H9 (cell line): ENCODE results near the gene CCNJL. TPM values are rescaled to one million over a fixed set of nuclear protein-coding genes. Genes with fewer than 3 reads are reported as not detected.

ENCODE experiments used
- DNase-seq: peaks from one replicate; pipeline ENCODE4 v3.0.0-alpha.2; 2017
- H2AFZ ChIP-seq: one replicate; pipeline ENCODE4 v1.6.1; 2013; ENCODE audit warnings: mild to moderate bottlenecking, low read length, control low read depth, moderate library complexity
- H2AK5ac ChIP-seq: 2 replicates; pipeline ENCODE4 v1.6.1; 2013; ENCODE audit warnings: low read length, control low read depth, mixed read lengths; ENCODE audit not compliant: insufficient read length
- H2BK120ac ChIP-seq: one replicate; pipeline ENCODE4 v1.6.1; 2013; ENCODE audit warnings: low read depth, mild to moderate bottlenecking, low read length, control low read depth, inconsistent platforms; ENCODE audit not compliant: poor library complexity, severe bottlenecking
- H2BK12ac ChIP-seq: 2 replicates; pipeline ENCODE4 v1.6.1; 2013; ENCODE audit warnings: low read length, control low read depth, mixed read lengths, low read depth; ENCODE audit not compliant: insufficient read length
- H2BK15ac ChIP-seq: 2 replicates; pipeline ENCODE4 v1.6.1; 2013; ENCODE audit warnings: low read depth, low read length, control low read depth
- H2BK20ac ChIP-seq: one replicate; pipeline ENCODE4 v1.6.1; 2013; ENCODE audit warnings: low read depth, mild to moderate bottlenecking, low read length, control low read depth, inconsistent platforms; ENCODE audit not compliant: poor library complexity, severe bottlenecking
- H2BK5ac ChIP-seq: 2 replicates; pipeline ENCODE4 v1.6.1; 2013; ENCODE audit warnings: low read length, control low read depth, mixed read lengths; ENCODE audit not compliant: insufficient read length
- H3K14ac ChIP-seq: 2 replicates; pipeline ENCODE4 v1.6.1; 2013; ENCODE audit warnings: low read length, control low read depth; ENCODE audit not compliant: insufficient read depth
- H3K18ac ChIP-seq: 2 replicates; pipeline ENCODE4 v1.6.1; 2013; ENCODE audit warnings: low read depth, mild to moderate bottlenecking, mixed read lengths, low read length, control low read depth; ENCODE audit not compliant: insufficient read length
- H3K23ac ChIP-seq: 2 replicates; pipeline ENCODE4 v1.6.1; 2013; ENCODE audit warnings: low read length, control low read depth, mixed read lengths, low read depth; ENCODE audit not compliant: insufficient read length
- H3K23me2 ChIP-seq: 2 replicates; pipeline ENCODE4 v1.6.1; 2013; ENCODE audit warnings: low read depth, mild to moderate bottlenecking, mixed read lengths, low read length, control low read depth; ENCODE audit not compliant: insufficient read length, poor library complexity, severe bottlenecking
- H3K27ac ChIP-seq: 2 replicates; pipeline ENCODE4 v1.5.1; 2013; ENCODE audit warnings: low read length, control low read depth, mixed read lengths, low read depth; ENCODE audit not compliant: insufficient read length
- H3K27me3 ChIP-seq: 2 replicates; pipeline ENCODE4 v1.6.1; 2013; ENCODE audit warnings: low read length, control low read depth, inconsistent platforms; ENCODE audit not compliant: insufficient read depth
- H3K4ac ChIP-seq: 2 replicates; pipeline ENCODE4 v1.6.1; 2013; ENCODE audit warnings: low read depth, mild to moderate bottlenecking, control low read depth, inconsistent platforms, low read length, moderate library complexity
- H3K4me1 ChIP-seq: 2 replicates; pipeline ENCODE4 v1.6.1; 2013; ENCODE audit warnings: low read length, control low read depth, inconsistent platforms; ENCODE audit not compliant: insufficient read depth
- H3K4me2 ChIP-seq: 2 replicates; pipeline ENCODE4 v1.6.1; 2013; ENCODE audit warnings: low read length, control low read depth, mixed read lengths; ENCODE audit not compliant: insufficient read length, insufficient read depth
- H3K56ac ChIP-seq: 2 replicates; pipeline ENCODE4 v1.6.1; 2013; ENCODE audit warnings: low read depth, mild to moderate bottlenecking, mixed read lengths, low read length, control low read depth; ENCODE audit not compliant: insufficient read length
- H3K79me1 ChIP-seq: 2 replicates; pipeline ENCODE4 v1.6.1; 2013; ENCODE audit warnings: low read depth, mild to moderate bottlenecking, moderate library complexity, low read length, control low read depth, inconsistent platforms; ENCODE audit not compliant: insufficient read depth, poor library complexity, severe bottlenecking
- H3K79me2 ChIP-seq: 2 replicates; pipeline ENCODE4 v1.6.1; 2013; ENCODE audit warnings: low read length, control low read depth, inconsistent platforms; ENCODE audit not compliant: insufficient read depth
- H3K9ac ChIP-seq: 2 replicates; pipeline ENCODE4 v1.6.1; 2013; ENCODE audit warnings: low read length, control low read depth, mixed read lengths; ENCODE audit not compliant: insufficient read length; ENCODE audit errors: extremely low read depth
- H3K9me3 ChIP-seq: one replicate; pipeline ENCODE4 v1.6.1; 2013; ENCODE audit warnings: low read depth, low read length, inconsistent platforms; ENCODE audit not compliant: control insufficient read depth
- H3T11ph ChIP-seq: one replicate; pipeline ENCODE4 v1.6.1; 2013; ENCODE audit warnings: mild to moderate bottlenecking, low read length, control low read depth, inconsistent platforms
- H4K20me1 ChIP-seq: one replicate; pipeline ENCODE4 v1.6.1; 2013; ENCODE audit not compliant: control insufficient read depth, insufficient read length, insufficient read depth
- H4K5ac ChIP-seq: 2 replicates; pipeline ENCODE4 v1.6.1; 2013; ENCODE audit warnings: low read depth, mild to moderate bottlenecking, mixed read lengths, low read length, control low read depth; ENCODE audit not compliant: insufficient read length
- H4K8ac ChIP-seq: replicated peaks from 2 replicates; pipeline ENCODE4 v1.6.1; 2013; ENCODE audit warnings: low read length, control low read depth, mixed read lengths, low read depth; ENCODE audit not compliant: insufficient read length
- H4K91ac ChIP-seq: 2 replicates; pipeline ENCODE4 v1.6.1; 2013; ENCODE audit warnings: low read depth, mild to moderate bottlenecking, moderate library complexity, mixed read lengths, low read length, control low read depth; ENCODE audit not compliant: insufficient read length
- H3K27ac Mint-ChIP-seq, 3 experiments: 2 replicates in 2 of 3; 3 replicates in 1 of 3; pipeline ENCODE4 v1.8.0; 2020 to 2021; ENCODE audit warnings: mixed read lengths in 3 of 3, mild to moderate bottlenecking in 1 of 3, moderate library complexity in 1 of 3
- H3K27me3 Mint-ChIP-seq: 2 replicates; pipeline ENCODE4 v1.8.0; 2021; ENCODE audit warnings: low read depth, mild to moderate bottlenecking, moderate library complexity, mixed read lengths
- H3K36me3 Mint-ChIP-seq, 3 experiments: 2 replicates in 2 of 3; 3 replicates in 1 of 3; pipeline ENCODE4 v1.8.0; 2020 to 2021; ENCODE audit warnings: low read depth in 3 of 3, mixed read lengths in 3 of 3; ENCODE audit not compliant: insufficient read depth in 1 of 3
- H3K4me1 Mint-ChIP-seq, 2 experiments: 2 replicates each; pipeline ENCODE4 v1.8.0; 2020; ENCODE audit warnings: mixed read lengths in 2 of 2
- H3K4me3 Mint-ChIP-seq, 2 experiments: 2 replicates in 1 of 2; 3 replicates in 1 of 2; pipeline ENCODE4 v1.8.0; 2020 to 2021; ENCODE audit warnings: mild to moderate bottlenecking in 2 of 2, mixed read lengths in 2 of 2, moderate library complexity in 1 of 2
- H3K9me3 Mint-ChIP-seq, 2 experiments: 2 replicates in 1 of 2; 3 replicates in 1 of 2; pipeline ENCODE4 v1.8.0; 2020; ENCODE audit warnings: mild to moderate bottlenecking in 2 of 2, mixed read lengths in 2 of 2, moderate library complexity in 1 of 2
- WGBS: extraction: QIAGEN DNeasy Blood & Tissue Kit; methylation state at CpG from one replicate; pipeline ENCODE4 v1.1.7; 2013; ENCODE audit warnings: missing lambda C conversion rate, low lambda C conversion rate, mixed read lengths; ENCODE audit not compliant: insufficient read length; ENCODE audit errors: extremely low coverage; 5-methylcytosine and 5-hydroxymethylcytosine counted together
- total RNA-seq: library from RNA; stranded (reverse); gene quantifications from 2 replicates; pipeline ENCODE4 v1.2.1, GENCODE V29; 2021
- TF ChIP-seq, protein P1 (sequence below): fragments of 200-600 bp; sonication (generic); conservative IDR thresholded peaks from 3 replicates; pipeline ENCODE4 v1.8.0; 2021; ENCODE audit warnings: antibody characterized with exemption, mild to moderate bottlenecking

CCNJL gene
- total RNA-seq, 1 experiment from 2014 or later, result 26.9 TPM

DNA sequence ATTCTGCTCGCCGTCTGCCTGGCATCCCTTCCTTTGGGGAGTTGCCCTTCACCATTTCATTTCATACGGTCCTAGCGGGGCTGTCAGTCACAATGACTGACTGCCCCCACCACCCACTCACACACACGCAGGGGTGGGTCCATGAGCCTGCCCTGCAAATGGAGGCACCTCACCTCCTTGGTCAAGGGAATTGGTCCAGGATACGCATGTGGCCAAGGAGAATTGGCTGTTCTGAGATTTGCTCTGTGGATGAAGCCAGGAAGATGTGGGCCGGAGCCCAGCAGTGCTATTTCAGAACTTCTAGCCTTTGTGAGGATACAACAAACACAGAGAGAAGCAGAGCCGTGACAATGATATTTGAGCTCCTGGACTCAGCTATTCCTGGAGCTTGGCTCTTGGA is 41.0 kb upstream of the CCNJL start:
- no peaks in the 10 kb centered on the region for H3K9me3 ChIP-seq
- H3K14ac ChIP-seq, result no peak overlapping the region
- no peak overlapping the region for H4K5ac ChIP-seq
- Mint-ChIP-seq H3K4me3 (no peak overlapping the region), H3K27ac (no peak overlapping the region), H3K27me3 (peaks cover 2% of the 10 kb centered on the region), H3K36me3 (no peaks in the 10 kb centered on the region), H3K9me3 (no peaks in the 10 kb centered on the region), H3K4me1 (peaks cover 0 to 5% of the 10 kb centered on the region in 2 experiments; a peak in 2 of 4 replicates)
- DNase-seq, result peak; percentile 65
- no peak overlapping the region for H2BK12ac ChIP-seq
- no peaks in the 10 kb centered on the region for H3K79me1 ChIP-seq
- no peak overlapping the region for H2BK15ac ChIP-seq
- no peak overlapping the region for H2BK20ac ChIP-seq
- no peak overlapping the region for H3K56ac ChIP-seq
- H4K91ac ChIP-seq, result no peak overlapping the region
- no peak overlapping the region for H2AFZ ChIP-seq
- no peaks in the 10 kb centered on the region for H4K20me1 ChIP-seq
- H3K18ac ChIP-seq, result no peak overlapping the region
- no peak overlapping the region for H3K27ac ChIP-seq
- H3K4me1 ChIP-seq, result no peaks in the 10 kb centered on the region
- H3K79me2 ChIP-seq, result no peaks in the 10 kb centered on the region
- no peak overlapping the region for H2BK5ac ChIP-seq
- no peak overlapping the region for H2BK120ac ChIP-seq
- WGBS, result no CpG with 5 or more reads among the region's 8 CpGs
- TF ChIP-seq, protein P1, sequence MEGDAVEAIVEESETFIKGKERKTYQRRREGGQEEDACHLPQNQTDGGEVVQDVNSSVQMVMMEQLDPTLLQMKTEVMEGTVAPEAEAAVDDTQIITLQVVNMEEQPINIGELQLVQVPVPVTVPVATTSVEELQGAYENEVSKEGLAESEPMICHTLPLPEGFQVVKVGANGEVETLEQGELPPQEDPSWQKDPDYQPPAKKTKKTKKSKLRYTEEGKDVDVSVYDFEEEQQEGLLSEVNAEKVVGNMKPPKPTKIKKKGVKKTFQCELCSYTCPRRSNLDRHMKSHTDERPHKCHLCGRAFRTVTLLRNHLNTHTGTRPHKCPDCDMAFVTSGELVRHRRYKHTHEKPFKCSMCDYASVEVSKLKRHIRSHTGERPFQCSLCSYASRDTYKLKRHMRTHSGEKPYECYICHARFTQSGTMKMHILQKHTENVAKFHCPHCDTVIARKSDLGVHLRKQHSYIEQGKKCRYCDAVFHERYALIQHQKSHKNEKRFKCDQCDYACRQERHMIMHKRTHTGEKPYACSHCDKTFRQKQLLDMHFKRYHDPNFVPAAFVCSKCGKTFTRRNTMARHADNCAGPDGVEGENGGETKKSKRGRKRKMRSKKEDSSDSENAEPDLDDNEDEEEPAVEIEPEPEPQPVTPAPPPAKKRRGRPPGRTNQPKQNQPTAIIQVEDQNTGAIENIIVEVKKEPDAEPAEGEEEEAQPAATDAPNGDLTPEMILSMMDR, result no peak
- no peak overlapping the region for H4K8ac ChIP-seq
- no peak overlapping the region for H3K4ac ChIP-seq
- no peak overlapping the region for H3T11ph ChIP-seq
- no peak overlapping the region for H3K9ac ChIP-seq
- no peak overlapping the region for H2AK5ac ChIP-seq
- no peaks in the 10 kb centered on the region for H3K27me3 ChIP-seq
- no peak overlapping the region for H3K4me2 ChIP-seq
- no peak overlapping the region for H3K23ac ChIP-seq
- H3K23me2 ChIP-seq, result no peaks in the 10 kb centered on the region
